ENCODE results near the gene ASS1.

ASS1 gene

GRCh38 chr9:130512199-130512598 is 67.4 kb downstream of the ASS1 start:
- Histone ChIP-seq H3K79me2 (ENCODE audit: insufficient read depth, low read length) (no peaks in the 10 kb centered on the region), H3K36me3 (ENCODE audit: insufficient read depth, low read length) (no peaks in the 10 kb centered on the region), H3K9ac (ENCODE audit: low read depth, low read length) (no peak overlapping the region), H3K9me3 (ENCODE audit: insufficient read depth, low read length, severe bottlenecking) (no peaks in the 10 kb centered on the region), H3K27ac (ENCODE audit: low read length) (no peak overlapping the region), H4K20me1 (ENCODE audit: insufficient read depth, low read length) (no peaks in the 10 kb centered on the region), H3K27me3 (ENCODE audit: insufficient read depth, low read length, poor library complexity) (no peaks in the 10 kb centered on the region), H3K4me1 (ENCODE audit: insufficient read depth, low read length) (no peaks in the 10 kb centered on the region), H3K4me3 (ENCODE audit: low read depth in 1 of 2, low read length in 2 of 2) (no peak overlapping the region), H3K4me2 (ENCODE audit: insufficient read depth, low read length) (no peak overlapping the region), H2AFZ (ENCODE audit: low read depth, low read length) (no peak overlapping the region)
- no peak for TF ChIP-seq EZH2 (IDR thresholded peaks at IDR 0.05; ENCODE audit: borderline replicate concordance, low read depth, low read length, severe bottlenecking)
- TF ChIP-seq CTCF (IDR thresholded peaks at IDR 0.05; ENCODE audit: borderline replicate concordance, extremely low read depth, low read length, poor library complexity, severe bottlenecking) = no peak
- ATAC-seq (ENCODE audit: insufficient read depth, low read depth) (no peak), DNase-seq (no peak)

DNA sequence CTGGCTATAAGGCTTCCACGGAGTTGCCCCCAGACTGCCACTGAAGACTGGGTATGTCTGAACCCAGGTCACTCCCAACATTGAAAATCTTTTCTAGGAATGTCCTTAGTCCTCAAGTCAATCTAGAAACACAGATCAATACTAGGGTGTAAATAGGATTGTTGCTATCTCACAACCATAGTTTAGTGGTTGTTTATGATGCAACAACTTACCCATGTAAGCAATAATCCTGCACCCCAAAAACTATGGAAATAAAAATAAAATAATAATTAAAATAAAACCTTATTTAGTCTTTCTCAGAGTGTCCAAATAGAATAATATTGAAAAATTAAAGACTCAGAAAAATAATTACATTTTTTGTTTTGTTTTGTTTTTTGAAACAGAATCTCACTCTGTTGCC is 68.3 kb downstream of the ASS1 start:
- ATAC-seq (ENCODE audit: insufficient read depth, low read depth) = no peak
- no peaks in the 10 kb centered on the region for H3K79me2 ChIP-seq (ENCODE audit: insufficient read depth, low read length)
- no peaks in the 10 kb centered on the region for H4K20me1 ChIP-seq (ENCODE audit: insufficient read depth, low read length)
- no peaks in the 10 kb centered on the region for H3K4me1 ChIP-seq (ENCODE audit: insufficient read depth, low read length)
- no peaks in the 10 kb centered on the region for H3K9me3 ChIP-seq (ENCODE audit: insufficient read depth, low read length, severe bottlenecking)
- H3K27ac ChIP-seq (ENCODE audit: low read length) = no peak overlapping the region
- H3K4me3 ChIP-seq (ENCODE audit: low read depth in 1 of 2, low read length in 2 of 2) = no peak overlapping the region
- no peak overlapping the region for H3K4me2 ChIP-seq (ENCODE audit: insufficient read depth, low read length)
- H3K36me3 ChIP-seq (ENCODE audit: insufficient read depth, low read length) = no peaks in the 10 kb centered on the region
- DNase-seq = no peak
- no peak overlapping the region for H3K9ac ChIP-seq (ENCODE audit: low read depth, low read length)
- TF ChIP-seq EZH2 (IDR thresholded peaks at IDR 0.05; ENCODE audit: borderline replicate concordance, low read depth, low read length, severe bottlenecking) (no peak), CTCF (IDR thresholded peaks at IDR 0.05; ENCODE audit: borderline replicate concordance, extremely low read depth, low read length, poor library complexity, severe bottlenecking) (no peak)
- H3K27me3 ChIP-seq (ENCODE audit: insufficient read depth, low read length, poor library complexity) = no peaks in the 10 kb centered on the region
- H2AFZ ChIP-seq (ENCODE audit: low read depth, low read length) = no peak overlapping the region

DNA sequence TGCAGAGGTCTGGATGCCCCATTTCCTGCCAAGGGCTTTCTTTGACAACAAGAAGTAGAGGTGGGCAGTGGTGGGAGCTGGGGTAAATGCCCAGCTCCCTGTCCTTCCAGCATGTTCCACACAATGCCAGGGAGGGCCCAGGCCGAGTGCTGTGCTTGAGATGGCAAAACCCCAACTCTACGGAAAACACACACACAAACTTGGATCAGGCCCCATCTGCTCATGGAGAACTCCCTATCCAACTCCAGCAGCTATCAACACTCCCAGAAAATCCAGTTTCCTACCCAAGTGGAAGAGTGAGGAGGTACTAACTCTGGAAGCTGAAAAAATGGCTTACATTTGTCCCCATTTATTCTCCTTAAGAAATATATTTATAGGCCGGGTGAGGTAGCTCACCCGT is 73.5 kb downstream of the ASS1 start:
- Histone ChIP-seq H3K36me3 (ENCODE audit: insufficient read depth, low read length) (no peaks in the 10 kb centered on the region), H3K79me2 (ENCODE audit: insufficient read depth, low read length) (no peaks in the 10 kb centered on the region), H4K20me1 (ENCODE audit: insufficient read depth, low read length) (no peaks in the 10 kb centered on the region), H3K27ac (ENCODE audit: low read length) (no peak overlapping the region), H3K9ac (ENCODE audit: low read depth, low read length) (no peak overlapping the region), H3K4me2 (ENCODE audit: insufficient read depth, low read length) (no peak overlapping the region), H3K9me3 (ENCODE audit: insufficient read depth, low read length, severe bottlenecking) (no peaks in the 10 kb centered on the region), H2AFZ (ENCODE audit: low read depth, low read length) (no peak overlapping the region), H3K4me3 (ENCODE audit: low read depth in 1 of 2, low read length in 2 of 2) (no peak overlapping the region), H3K4me1 (ENCODE audit: insufficient read depth, low read length) (no peaks in the 10 kb centered on the region), H3K27me3 (ENCODE audit: insufficient read depth, low read length, poor library complexity) (no peaks in the 10 kb centered on the region)
- ATAC-seq (ENCODE audit: insufficient read depth, low read depth) (no peak), DNase-seq (no peak)
- no peak for TF ChIP-seq CTCF (IDR thresholded peaks at IDR 0.05; ENCODE audit: borderline replicate concordance, extremely low read depth, low read length, poor library complexity, severe bottlenecking)
